Lower lobe of right lung (tissue), 2 donors: Measurements from ENCODE around the gene MYBPC1. TPM values are rescaled to one million over a fixed set of nuclear protein-coding genes. Genes with fewer than 3 reads are reported as not detected.
"Not testable (repeated sequence)": the region's sequence is repeated elsewhere in the genome, so short reads cannot be mapped to it uniquely, and the experiment has no call there.

ENCODE experiments used
- ATAC-seq, 2 donors: fragments of 200-7000 bp; cut with Tn5 transposase; one replicate each; pipeline ENCODE4 v1.9.1; 2020 to 2022; ENCODE audit warnings: mild to moderate bottlenecking in 2 of 2, moderate library complexity in 2 of 2
- DNase-seq: peaks from one replicate; pipeline ENCODE4 v3.0.0-alpha.2; 2020
- H3K27ac ChIP-seq: fragments of 200-600 bp; one replicate; pipeline ENCODE4 v1.8.0; 2022
- H3K27me3 ChIP-seq: fragments of 200-600 bp; one replicate; pipeline ENCODE4 v1.8.0; 2022; ENCODE audit warnings: low read depth
- H3K36me3 ChIP-seq: fragments of 200-600 bp; one replicate; pipeline ENCODE4 v1.8.0; 2022; ENCODE audit warnings: mild to moderate bottlenecking
- H3K4me1 ChIP-seq: fragments of 200-600 bp; one replicate; pipeline ENCODE4 v1.8.0; 2022
- H3K4me3 ChIP-seq: fragments of 200-600 bp; one replicate; pipeline ENCODE4 v1.8.0; 2022; ENCODE audit warnings: mild to moderate bottlenecking
- H3K9me3 ChIP-seq: fragments of 200-600 bp; one replicate; pipeline ENCODE4 v1.8.0; 2022
- CTCF ChIP-seq: fragments of 200-600 bp; IDR thresholded peaks from one replicate; pipeline ENCODE4 v1.8.0; 2022; ENCODE audit warnings: antibody characterized with exemption, mild to moderate bottlenecking
- intact Hi-C: fragments of 100-400 bp; cut with DNase I; formaldehyde crosslinking; loops from one replicate; pipeline ENCODE4 v1.11.0; 2022
- total RNA-seq: library from RNA; stranded (reverse); fragmentation: NEBNext Ultra II Directional; extraction: Animal tissue kit (Norgen Biotek cat#: 25700); gene quantifications from one replicate; pipeline ENCODE4 v1.2.1, GENCODE V29; 2021
- donor health status: DM: no; HTN: yes; CAD: no; lungs with severe emphysema.

Gene MYBPC1
- total RNA-seq, 1 donor from 2014 or later, result not detected

- no peak overlapping the region for H3K4me3 ChIP-seq
- no peaks in the 10 kb centered on the region for H3K36me3 ChIP-seq
- intact Hi-C loops, result no loop called here
- TF ChIP-seq CTCF, result no peak
- no peak overlapping the region for H3K27ac ChIP-seq
- no peaks in the 10 kb centered on the region for H3K9me3 ChIP-seq
- no peak for ATAC-seq
- no peaks in the 10 kb centered on the region for H3K4me1 ChIP-seq
- H3K27me3 ChIP-seq, result no peaks in the 10 kb centered on the region
- DNase-seq, result no peak
Observed at GRCh38 chr12:101655393-101655792, 60.6 kb downstream of the MYBPC1 start.

- intact Hi-C loops, H3K9me3 ChIP-seq, H3K36me3 ChIP-seq, H3K27me3 ChIP-seq, H3K4me1 ChIP-seq, H3K4me3 ChIP-seq, ATAC-seq, DNase-seq, H3K27ac ChIP-seq: not testable (repeated sequence)
Observed at GRCh38 chr12:101660662-101661061, 65.9 kb downstream of the MYBPC1 start.

- H3K27ac ChIP-seq, result no peak overlapping the region
- no peak overlapping the region for H3K4me3 ChIP-seq
- no peak for DNase-seq
- no peak for TF ChIP-seq CTCF
- no peak for ATAC-seq
- H3K4me1 ChIP-seq, result no peaks in the 10 kb centered on the region
- H3K36me3 ChIP-seq, result no peaks in the 10 kb centered on the region
- intact Hi-C loops, result no loop called here
- H3K9me3 ChIP-seq, result no peaks in the 10 kb centered on the region
- H3K27me3 ChIP-seq, result no peaks in the 10 kb centered on the region
Observed at GRCh38 chr12:101663298-101663697, 68.5 kb downstream of the MYBPC1 start.

GRCh38 chr12:101664992-101665391, 70.2 kb downstream of the MYBPC1 start:
- H3K9me3 ChIP-seq, result no peaks in the 10 kb centered on the region

GRCh38 chr12:101666052-101666728, 71.4 kb downstream of the MYBPC1 start:
- peaks cover 4% of the 10 kb centered on the region for H3K4me1 ChIP-seq
- no peak overlapping the region for H3K27ac ChIP-seq
- ATAC-seq (no peak), DNase-seq (no peak)
- TF ChIP-seq CTCF, result no peak
- no peaks in the 10 kb centered on the region for H3K9me3 ChIP-seq
- H3K36me3 ChIP-seq, result no peaks in the 10 kb centered on the region
- intact Hi-C loops, result no loop called here
- H3K27me3 ChIP-seq, result no peaks in the 10 kb centered on the region
- no peak overlapping the region for H3K4me3 ChIP-seq

More at GRCh38 chr12:101664992-101665391, 70.2 kb downstream of the MYBPC1 start:
- TF ChIP-seq CTCF, result no peak
- intact Hi-C loops, result no loop called here
- H3K36me3 ChIP-seq, result no peaks in the 10 kb centered on the region
- DNase-seq (no peak), ATAC-seq (no peak)
- H3K4me1 ChIP-seq, result peaks cover under 1% of the 10 kb centered on the region
- H3K27me3 ChIP-seq, result no peaks in the 10 kb centered on the region
- no peak overlapping the region for H3K27ac ChIP-seq
- no peak overlapping the region for H3K4me3 ChIP-seq

GRCh38 chr12:101667591-101667990, 72.8 kb downstream of the MYBPC1 start:
- intact Hi-C loops, result no loop called here
- no peak overlapping the region for H3K27ac ChIP-seq
- H3K36me3 ChIP-seq, result no peaks in the 10 kb centered on the region
- no peaks in the 10 kb centered on the region for H3K27me3 ChIP-seq
- no peak for TF ChIP-seq CTCF
- H3K4me1 ChIP-seq, result peaks cover 4% of the 10 kb centered on the region
- ATAC-seq (no peak), DNase-seq (no peak)
- H3K4me3 ChIP-seq, result no peak overlapping the region
- H3K9me3 ChIP-seq, result no peaks in the 10 kb centered on the region
